Neural cell (in vitro differentiated cells): Measurements from ENCODE around the gene GRIN3B.

Experiments used
- CTCF ChIP-seq: fragments of 450-650 bp; IDR thresholded peaks from 2 replicates; pipeline ENCODE4 v1.5.1; 2014; ENCODE audit warnings: antibody characterized with exemption, mild to moderate bottlenecking, moderate library complexity; ENCODE audit not compliant: poor library complexity, severe bottlenecking
- EP300 ChIP-seq: fragments of 450-650 bp; conservative IDR thresholded peaks from 2 replicates; pipeline ENCODE4 v1.6.1; 2014; ENCODE audit warnings: antibody characterized with exemption, mild to moderate bottlenecking, moderate library complexity; ENCODE audit not compliant: poor library complexity, severe bottlenecking
- EZH2 ChIP-seq: fragments of 200-600, 300-800 bp; shearing (Covaris generic), sonication (generic); IDR thresholded peaks from 2 replicates; pipeline ENCODE4 v1.6.1; 2014; ENCODE audit warnings: antibody characterized with exemption, low read length, borderline replicate concordance, mild to moderate bottlenecking; ENCODE audit not compliant: insufficient read depth, poor library complexity, severe bottlenecking
- MXI1 ChIP-seq: fragments of 450-650 bp; conservative IDR thresholded peaks from 2 replicates; pipeline ENCODE4 v1.6.1; 2014; ENCODE audit warnings: antibody characterized with exemption, mild to moderate bottlenecking; ENCODE audit not compliant: poor library complexity, severe bottlenecking
- POLR2AphosphoS5 ChIP-seq: IDR thresholded peaks from 2 replicates; pipeline ENCODE4 v1.6.1; 2012
- RAD21 ChIP-seq: fragments of 450-650 bp; conservative IDR thresholded peaks from 2 replicates; pipeline ENCODE4 v1.6.1; 2014; ENCODE audit warnings: antibody characterized with exemption, mild to moderate bottlenecking, moderate library complexity
- SMC3 ChIP-seq: fragments of 450-650 bp; conservative IDR thresholded peaks from 2 replicates; pipeline ENCODE4 v1.6.1; 2014; ENCODE audit warnings: antibody characterized with exemption, mild to moderate bottlenecking, moderate library complexity; ENCODE audit not compliant: poor library complexity
- TAF1 ChIP-seq: IDR thresholded peaks from 2 replicates; pipeline ENCODE4 v1.6.1; 2012; ENCODE audit warnings: low read depth
- TF ChIP-seq, protein P1 (sequence below): IDR thresholded peaks from 2 replicates; pipeline ENCODE4 v1.6.1; 2012; ENCODE audit warnings: borderline replicate concordance

- TF ChIP-seq POLR2AphosphoS5 (no peak), CTCF (no peak), EZH2 (no peak), EP300 (no peak), MXI1 (no peak), TAF1 (no peak), RAD21 (no peak), SMC3 (no peak)
- TF ChIP-seq, protein P1, sequence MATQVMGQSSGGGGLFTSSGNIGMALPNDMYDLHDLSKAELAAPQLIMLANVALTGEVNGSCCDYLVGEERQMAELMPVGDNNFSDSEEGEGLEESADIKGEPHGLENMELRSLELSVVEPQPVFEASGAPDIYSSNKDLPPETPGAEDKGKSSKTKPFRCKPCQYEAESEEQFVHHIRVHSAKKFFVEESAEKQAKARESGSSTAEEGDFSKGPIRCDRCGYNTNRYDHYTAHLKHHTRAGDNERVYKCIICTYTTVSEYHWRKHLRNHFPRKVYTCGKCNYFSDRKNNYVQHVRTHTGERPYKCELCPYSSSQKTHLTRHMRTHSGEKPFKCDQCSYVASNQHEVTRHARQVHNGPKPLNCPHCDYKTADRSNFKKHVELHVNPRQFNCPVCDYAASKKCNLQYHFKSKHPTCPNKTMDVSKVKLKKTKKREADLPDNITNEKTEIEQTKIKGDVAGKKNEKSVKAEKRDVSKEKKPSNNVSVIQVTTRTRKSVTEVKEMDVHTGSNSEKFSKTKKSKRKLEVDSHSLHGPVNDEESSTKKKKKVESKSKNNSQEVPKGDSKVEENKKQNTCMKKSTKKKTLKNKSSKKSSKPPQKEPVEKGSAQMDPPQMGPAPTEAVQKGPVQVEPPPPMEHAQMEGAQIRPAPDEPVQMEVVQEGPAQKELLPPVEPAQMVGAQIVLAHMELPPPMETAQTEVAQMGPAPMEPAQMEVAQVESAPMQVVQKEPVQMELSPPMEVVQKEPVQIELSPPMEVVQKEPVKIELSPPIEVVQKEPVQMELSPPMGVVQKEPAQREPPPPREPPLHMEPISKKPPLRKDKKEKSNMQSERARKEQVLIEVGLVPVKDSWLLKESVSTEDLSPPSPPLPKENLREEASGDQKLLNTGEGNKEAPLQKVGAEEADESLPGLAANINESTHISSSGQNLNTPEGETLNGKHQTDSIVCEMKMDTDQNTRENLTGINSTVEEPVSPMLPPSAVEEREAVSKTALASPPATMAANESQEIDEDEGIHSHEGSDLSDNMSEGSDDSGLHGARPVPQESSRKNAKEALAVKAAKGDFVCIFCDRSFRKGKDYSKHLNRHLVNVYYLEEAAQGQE = no peak
Measured at GRCh38 chr19:1016647-1017114, 16.5 kb downstream of the GRIN3B start.
